GM12865 (cell line): ENCODE data around the gene CCDC150.
"Not testable (repeated sequence)": the region's sequence is repeated elsewhere in the genome, so short reads cannot be mapped to it uniquely, and the experiment has no call there.

Experiments
- DNase-seq: peaks from one replicate; pipeline ENCODE4 v3.0.0; 2010; ENCODE audit warnings: low read depth
- H3K4me3 ChIP-seq: 2 replicates; pipeline ENCODE4 v1.5.1; 2011; ENCODE audit warnings: mild to moderate bottlenecking, low read depth, low read length, control low read depth
- TF ChIP-seq, protein P1 (sequence below): IDR thresholded peaks from 2 replicates; pipeline ENCODE4 v1.5.1; 2011; ENCODE audit warnings: low read length, control low read depth, low read depth, inconsistent platforms; ENCODE audit not compliant: insufficient read depth; ENCODE audit errors: missing control alignments

Gene CCDC150

DNA sequence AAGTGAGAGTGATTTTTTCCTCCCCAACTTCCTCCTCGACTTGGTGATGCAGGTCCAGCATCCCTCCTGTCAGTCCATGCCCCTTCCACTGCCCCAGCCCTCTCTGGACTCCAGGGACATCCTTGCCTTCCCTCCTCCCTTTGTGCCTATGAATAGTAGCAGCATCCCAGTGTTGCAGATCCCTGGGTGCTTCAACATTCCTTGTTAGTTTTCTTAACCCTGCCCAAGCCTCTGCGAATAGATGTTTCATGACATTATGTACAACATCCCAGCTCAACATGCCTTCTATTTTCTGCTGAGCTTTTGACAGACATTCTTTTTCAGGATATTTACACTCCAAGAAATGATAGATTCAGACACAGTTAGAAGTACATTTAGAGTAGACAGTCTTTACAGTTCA lies 35.3 kb upstream of the CCDC150 start:
- TF ChIP-seq, protein P1, sequence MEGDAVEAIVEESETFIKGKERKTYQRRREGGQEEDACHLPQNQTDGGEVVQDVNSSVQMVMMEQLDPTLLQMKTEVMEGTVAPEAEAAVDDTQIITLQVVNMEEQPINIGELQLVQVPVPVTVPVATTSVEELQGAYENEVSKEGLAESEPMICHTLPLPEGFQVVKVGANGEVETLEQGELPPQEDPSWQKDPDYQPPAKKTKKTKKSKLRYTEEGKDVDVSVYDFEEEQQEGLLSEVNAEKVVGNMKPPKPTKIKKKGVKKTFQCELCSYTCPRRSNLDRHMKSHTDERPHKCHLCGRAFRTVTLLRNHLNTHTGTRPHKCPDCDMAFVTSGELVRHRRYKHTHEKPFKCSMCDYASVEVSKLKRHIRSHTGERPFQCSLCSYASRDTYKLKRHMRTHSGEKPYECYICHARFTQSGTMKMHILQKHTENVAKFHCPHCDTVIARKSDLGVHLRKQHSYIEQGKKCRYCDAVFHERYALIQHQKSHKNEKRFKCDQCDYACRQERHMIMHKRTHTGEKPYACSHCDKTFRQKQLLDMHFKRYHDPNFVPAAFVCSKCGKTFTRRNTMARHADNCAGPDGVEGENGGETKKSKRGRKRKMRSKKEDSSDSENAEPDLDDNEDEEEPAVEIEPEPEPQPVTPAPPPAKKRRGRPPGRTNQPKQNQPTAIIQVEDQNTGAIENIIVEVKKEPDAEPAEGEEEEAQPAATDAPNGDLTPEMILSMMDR: no peak
- H3K4me3 ChIP-seq: no peak overlapping the region
- no peak for DNase-seq

DNA sequence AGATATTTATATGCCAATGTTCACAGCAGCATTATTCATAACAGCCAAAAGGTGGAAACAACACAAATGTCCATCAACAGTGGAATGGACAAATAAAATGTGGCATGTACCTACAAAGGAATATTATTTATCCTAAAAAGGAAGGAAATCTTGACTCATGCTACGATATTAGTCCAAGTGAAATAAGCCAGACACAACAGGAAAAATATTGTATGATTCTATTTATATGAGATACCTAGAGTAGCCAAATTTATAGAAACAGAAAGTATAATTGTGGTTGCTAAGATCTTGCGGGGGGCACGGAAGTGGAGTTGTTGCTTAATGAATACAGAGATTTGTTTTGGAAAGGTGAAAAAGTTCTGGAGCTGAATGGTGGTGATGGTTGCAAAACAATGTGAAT lies 33.0 kb upstream of the CCDC150 start:
- H3K4me3 ChIP-seq: no peak overlapping the region
- DNase-seq: no peak
- TF ChIP-seq, protein P1: no peak

DNA sequence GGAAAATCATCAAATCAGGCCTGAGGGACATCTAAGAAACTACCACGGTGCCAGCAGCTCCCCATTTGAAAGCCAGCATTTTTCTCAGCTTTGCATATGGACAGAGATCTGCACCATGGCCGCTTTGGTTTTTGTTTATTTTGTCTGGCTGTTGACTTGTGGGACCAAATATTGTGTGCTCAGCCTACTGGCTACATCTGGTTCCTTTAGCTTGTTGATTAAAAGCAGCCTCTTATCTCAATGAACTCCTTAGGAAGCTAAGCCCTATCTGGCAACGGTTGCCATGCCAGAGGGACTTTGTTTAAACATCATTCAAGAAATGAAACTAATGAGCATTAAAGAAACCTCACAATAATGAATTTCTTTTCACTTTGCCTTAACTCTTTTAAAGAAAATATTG lies 32.4 kb upstream of the CCDC150 start:
- DNase-seq: no peak
- TF ChIP-seq, protein P1: no peak
- H3K4me3 ChIP-seq: no peak overlapping the region

DNA sequence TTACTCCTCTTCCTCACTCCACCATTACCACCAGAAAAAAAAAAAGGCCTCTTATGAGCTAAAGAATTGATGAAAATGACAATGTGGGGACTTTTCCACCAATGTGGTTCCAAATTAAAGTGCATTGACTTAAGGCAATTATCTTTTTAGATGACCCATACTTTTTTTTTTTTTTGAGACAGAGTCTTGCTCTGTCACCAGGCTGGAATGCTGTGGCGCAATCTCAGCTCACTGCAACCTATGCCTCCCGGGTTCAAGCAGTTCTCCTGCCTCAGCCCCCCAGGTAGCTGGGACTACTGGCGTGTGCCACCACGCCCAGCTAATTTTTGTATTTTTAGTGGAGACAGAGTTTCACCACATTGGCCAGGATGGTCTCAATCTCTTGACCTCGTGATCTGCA lies 31.6 kb upstream of the CCDC150 start:
- not testable (repeated sequence) for DNase-seq, H3K4me3 ChIP-seq

DNA sequence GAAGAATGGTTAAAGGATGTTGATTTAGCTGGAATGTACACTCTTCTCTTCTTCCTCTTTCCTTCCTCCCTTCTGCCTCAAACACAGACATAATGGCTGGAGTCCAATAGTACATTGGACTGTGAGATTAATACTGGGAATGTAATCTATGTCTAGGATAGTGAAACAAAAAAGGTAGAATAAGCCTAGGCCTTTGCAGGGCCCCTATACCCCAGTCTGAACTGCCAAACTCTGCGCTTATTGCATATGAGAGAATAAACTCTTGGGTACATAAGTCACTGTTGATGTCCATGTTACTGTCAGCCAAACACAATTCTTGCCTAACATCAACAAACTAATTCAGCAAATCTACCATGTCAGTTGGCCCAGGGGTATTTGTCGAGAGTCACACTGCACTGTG lies 29.7 kb upstream of the CCDC150 start:
- TF ChIP-seq, protein P1: no peak
- no peak for DNase-seq

DNA sequence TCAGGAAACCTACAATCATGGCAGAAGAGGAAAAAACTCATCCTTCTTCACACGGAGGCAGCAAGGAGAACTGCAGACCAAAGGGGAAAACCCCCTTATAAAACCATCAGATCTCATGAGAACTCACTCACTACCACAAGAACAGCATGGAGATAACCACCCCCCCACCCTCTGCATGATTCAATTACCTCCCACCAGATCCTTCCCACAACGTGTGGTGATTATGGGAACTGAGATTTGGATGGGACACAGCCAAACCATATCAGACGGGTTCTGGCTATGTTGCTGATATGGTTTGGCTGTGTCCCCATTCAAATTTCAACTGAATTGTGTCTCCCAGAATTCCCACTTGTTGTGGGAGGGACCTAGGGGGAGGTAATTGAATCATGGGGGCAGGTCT lies 28.7 kb upstream of the CCDC150 start:
- TF ChIP-seq, protein P1: no peak
- no peak overlapping the region for H3K4me3 ChIP-seq
- DNase-seq: no peak

More for the DNA sequence above, 29.7 kb upstream of the CCDC150 start:
- H3K4me3 ChIP-seq: no peak overlapping the region

DNA sequence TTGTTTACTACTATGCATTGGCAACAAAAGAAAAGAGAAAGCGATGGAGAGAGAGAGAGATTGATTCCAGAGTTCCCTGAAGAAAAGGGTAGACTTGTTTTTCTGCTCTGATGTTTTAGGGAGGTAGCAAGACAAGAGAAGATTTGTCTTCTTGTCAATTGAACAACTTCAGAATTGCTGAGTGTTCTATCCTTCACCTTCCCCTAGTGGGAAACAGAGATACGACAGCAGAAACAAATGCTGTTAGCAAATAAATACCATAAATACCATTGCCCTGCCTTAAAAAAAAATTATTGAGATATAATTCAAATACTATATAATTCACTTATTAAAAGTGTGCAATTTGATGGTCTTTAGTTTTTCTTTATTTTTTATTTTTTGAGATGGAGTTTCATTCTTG lies 26.2 kb upstream of the CCDC150 start:
- TF ChIP-seq, protein P1: no peak
- no peak overlapping the region for H3K4me3 ChIP-seq
- no peak for DNase-seq
